Spleen (tissue), 7 donors: ENCODE measurements around the gene ACTR5.

Source experiments
- CTCF ChIP-seq, 11 experiments: fragments of 200-600 bp in 7 of 11; fragments of 450-650 bp in 4 of 11; sonication (generic) in 4 of 11; IDR thresholded peaks in 8 of 11; conservative IDR thresholded peaks in 3 of 11; 1 replicate in 7 of 11; 2 replicates in 4 of 11; pipeline versions ENCODE4 v1.4.0 to v1.8.0; 2016 to 2021; ENCODE audit warnings: antibody characterized with exemption in 11 of 11, inconsistent platforms in 4 of 11, mild to moderate bottlenecking in 1 of 11
- POLR2A ChIP-seq, 3 donors: fragments of 450-650 bp; IDR thresholded peaks; one replicate each; pipeline ENCODE4 v1.5.1; 2017; ENCODE audit warnings: antibody characterized with exemption in 3 of 3, mild to moderate bottlenecking in 1 of 3
- donor health status: DM: no; HTN: no; CAD: no; lungs with moderate emphysema.
- donor health status: DM: no; HTN: no; CAD: no.
- donor health status: DM: no; HTN: no; CAD: no.

- TF ChIP-seq CTCF (IDR thresholded peaks at IDR 0.05 in 8 of 11, conservative IDR thresholded peaks at IDR 0.05 in 3 of 11) (no peak), POLR2A (IDR thresholded peaks at IDR 0.05) (no peak)
Observed at GRCh38 chr20:38812709-38813573, 64.7 kb downstream of the ACTR5 start.
